Measurements from ENCODE around the gene ZNF846. TPM values are rescaled to one million over a fixed set of nuclear protein-coding genes. Genes with fewer than 3 reads are reported as not detected.
A peak's percentile ranks its signal among the peaks of the same experiment; 100 is the strongest.

The ZNF846 gene
- 10 to 100 TPM in 4 of 9 donors, 1 to 10 TPM in 5; 7.1 to 20.3 (median 9.8) TPM for total RNA-seq
- 10 to 100 TPM in 1 of 3 donors, 1 to 10 TPM in 2; 5.2 to 24.8 (median 7.9) TPM for polyA plus RNA-seq
- long read RNA-seq, donor 1 = 0 reads
- long read RNA-seq, donor 2, partial matches to known transcripts = 0 of 1 reads
- long read RNA-seq, donor 2, other reads (novel, unspliced or antisense) = 0 of 1 reads
- long read RNA-seq, donor 3, partial matches to known transcripts = 951 of 1,060 reads
- long read RNA-seq, donor 3, other reads (novel, unspliced or antisense) = 108 of 1,060 reads
- long read RNA-seq, donor 4, partial matches to known transcripts = 0 of 3 reads
- long read RNA-seq, donor 4, other reads (novel, unspliced or antisense) = 1 of 3 reads
- long read RNA-seq, donor 5, partial matches to known transcripts = 0 of 8 reads
- long read RNA-seq, donor 5, other reads (novel, unspliced or antisense) = 4 of 8 reads
- long read RNA-seq, donor 6, partial matches to known transcripts = 1 of 5 reads
- long read RNA-seq, donor 6, other reads (novel, unspliced or antisense) = 3 of 5 reads
- long read RNA-seq, donor 7 = 0 reads
- long read RNA-seq, donor 8, partial matches to known transcripts = 255 of 1,219 reads
- long read RNA-seq, donor 8, other reads (novel, unspliced or antisense) = 964 of 1,219 reads
- long read RNA-seq, donor 9 = 0 reads
- long read RNA-seq, donor 10 = 0 reads

GRCh38 chr19:9768175-9769112 lies at the start of gene ZNF846:
TSS of gene ZNF846 (minus strand) at chr19:9768738. CDS start at chr19:9764950, 3,788 bp downstream.
- H3K27ac ChIP-seq = peak within 1 kb of the TSS; percentile 74 to 94 (median 91)
- H3K27me3 ChIP-seq = no peaks in the 10 kb centered on the region
- TF ChIP-seq CTCF (IDR thresholded peaks at IDR 0.05) = peak in 1 of 6 experiments; percentile 4
- TF ChIP-seq POLR2A (IDR thresholded peaks at IDR 0.05) = peak; percentile 40 to 81
- 0 to 1% (median 0%) methylated on average over 23 to 65 of the region's 65 CpGs for WGBS, 4 donors
- intact Hi-C loops (cut with DNase I) = loop anchor here in 1 of 2 donors (10.0 kb wide), 1 partner anchor 114 kb away; no protein-coding TSS in a partner anchor
- peaks cover 10 to 13% of the 10 kb centered on the region in 2 donors for H3K4me1 ChIP-seq (replicated peaks in 1 of 2)
- H3K36me3 ChIP-seq (replicated peaks in 1 of 2) = no peaks in the 10 kb centered on the region
- H3K4me3 ChIP-seq = peak within 1 kb of the TSS; percentile 35 to 99 (median 70)
- no peaks in the 10 kb centered on the region for H3K9me3 ChIP-seq (replicated peaks in 1 of 3)
- peak; percentile 92 to 97 (median 95) for DNase-seq

- TF ChIP-seq POLR2A (IDR thresholded peaks at IDR 0.05) = no peak
- TF ChIP-seq CTCF (IDR thresholded peaks at IDR 0.05) = no peak
- Histone ChIP-seq H3K36me3 (replicated peaks in 1 of 2) (peaks cover 0 to 11% of the 10 kb centered on the region in 2 donors), H3K4me1 (replicated peaks in 1 of 2) (peaks cover 5 to 16% of the 10 kb centered on the region in 2 donors), H3K9me3 (replicated peaks in 1 of 3) (no peaks in the 10 kb centered on the region), H3K27me3 (no peaks in the 10 kb centered on the region), H3K27ac (peak overlapping the region; percentile 73 to 99 (median 97)), H3K4me3 (peak overlapping the region; percentile 51 to 92 (median 82))
- intact Hi-C loops (cut with DNase I) = loop anchor here in 1 of 2 donors (10.0 kb wide), 1 partner anchor 673 kb away; the partner anchor contains the start of gene ZNF317
- no peak for DNase-seq
- 4 to 28% (median 15%) methylated on average over 5 to 39 of the region's 39 CpGs for WGBS, 4 donors
Measured at GRCh38 chr19:9818175-9818733, 49.7 kb upstream of the ZNF846 start.

GRCh38 chr19:9811139-9811538 lies 42.6 kb upstream of the ZNF846 start:
- Histone ChIP-seq H3K4me3 (no peak overlapping the region), H3K9me3 (replicated peaks in 1 of 3) (no peaks in the 10 kb centered on the region), H3K36me3 (replicated peaks in 1 of 2) (peaks cover 0 to 51% of the 10 kb centered on the region in 2 donors), H3K27ac (no peak overlapping the region), H3K4me1 (replicated peaks in 1 of 2) (no peaks in the 10 kb centered on the region), H3K27me3 (no peaks in the 10 kb centered on the region)
- no peak for DNase-seq
- WGBS, 4 donors = 93 to 99% (median 98%) methylated on average over 3 to 21 of the region's 21 CpGs
- no peak for TF ChIP-seq CTCF (IDR thresholded peaks at IDR 0.05)
- TF ChIP-seq POLR2A (IDR thresholded peaks at IDR 0.05) = no peak
- intact Hi-C loops (cut with DNase I) = loop anchor here in 1 of 2 donors (10.0 kb wide), 1 partner anchor 666 kb away; the partner anchor contains the start of gene ZNF317
